GM13977 (cell line): Measurements from ENCODE around the gene MAD1L1.
"Not testable (repeated sequence)": the region's sequence is repeated elsewhere in the genome, so short reads cannot be mapped to it uniquely, and the experiment has no call there.

Source experiments
- DNase-seq: peaks from one replicate; pipeline ENCODE4 v3.0.0; 2012; ENCODE audit warnings: low spot score
- in situ Hi-C: fragments of 300-500 bp; cut with MboI; formaldehyde crosslinking; loops from one replicate; pipeline ENCODE4 v1.12.0; 2022; ENCODE audit warnings: low sequenced_read_pairs, low pct_unique_long_range_greater_than_20kb, mixed read lengths, inconsistent platforms; ENCODE audit not compliant: unreplicated experiment
- TF ChIP-seq, protein P1 (sequence below): IDR thresholded peaks from 2 replicates; pipeline ENCODE4 v1.5.1; 2012; ENCODE audit warnings: mild to moderate bottlenecking, control low read depth; ENCODE audit not compliant: insufficient read depth; ENCODE audit errors: extremely low read depth, missing control alignments

Gene MAD1L1

GRCh38 chr7:1863091-1863900 lies 369.4 kb downstream of the MAD1L1 start:
- in situ Hi-C loops = no loop called here
- no peak for DNase-seq
- TF ChIP-seq, protein P1, sequence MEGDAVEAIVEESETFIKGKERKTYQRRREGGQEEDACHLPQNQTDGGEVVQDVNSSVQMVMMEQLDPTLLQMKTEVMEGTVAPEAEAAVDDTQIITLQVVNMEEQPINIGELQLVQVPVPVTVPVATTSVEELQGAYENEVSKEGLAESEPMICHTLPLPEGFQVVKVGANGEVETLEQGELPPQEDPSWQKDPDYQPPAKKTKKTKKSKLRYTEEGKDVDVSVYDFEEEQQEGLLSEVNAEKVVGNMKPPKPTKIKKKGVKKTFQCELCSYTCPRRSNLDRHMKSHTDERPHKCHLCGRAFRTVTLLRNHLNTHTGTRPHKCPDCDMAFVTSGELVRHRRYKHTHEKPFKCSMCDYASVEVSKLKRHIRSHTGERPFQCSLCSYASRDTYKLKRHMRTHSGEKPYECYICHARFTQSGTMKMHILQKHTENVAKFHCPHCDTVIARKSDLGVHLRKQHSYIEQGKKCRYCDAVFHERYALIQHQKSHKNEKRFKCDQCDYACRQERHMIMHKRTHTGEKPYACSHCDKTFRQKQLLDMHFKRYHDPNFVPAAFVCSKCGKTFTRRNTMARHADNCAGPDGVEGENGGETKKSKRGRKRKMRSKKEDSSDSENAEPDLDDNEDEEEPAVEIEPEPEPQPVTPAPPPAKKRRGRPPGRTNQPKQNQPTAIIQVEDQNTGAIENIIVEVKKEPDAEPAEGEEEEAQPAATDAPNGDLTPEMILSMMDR = no peak

GRCh38 chr7:1862560-1862959 lies 370.2 kb downstream of the MAD1L1 start:
- DNase-seq = peak; percentile 65
- TF ChIP-seq, protein P1 = no peak
- in situ Hi-C loops = no loop called here

DNA sequence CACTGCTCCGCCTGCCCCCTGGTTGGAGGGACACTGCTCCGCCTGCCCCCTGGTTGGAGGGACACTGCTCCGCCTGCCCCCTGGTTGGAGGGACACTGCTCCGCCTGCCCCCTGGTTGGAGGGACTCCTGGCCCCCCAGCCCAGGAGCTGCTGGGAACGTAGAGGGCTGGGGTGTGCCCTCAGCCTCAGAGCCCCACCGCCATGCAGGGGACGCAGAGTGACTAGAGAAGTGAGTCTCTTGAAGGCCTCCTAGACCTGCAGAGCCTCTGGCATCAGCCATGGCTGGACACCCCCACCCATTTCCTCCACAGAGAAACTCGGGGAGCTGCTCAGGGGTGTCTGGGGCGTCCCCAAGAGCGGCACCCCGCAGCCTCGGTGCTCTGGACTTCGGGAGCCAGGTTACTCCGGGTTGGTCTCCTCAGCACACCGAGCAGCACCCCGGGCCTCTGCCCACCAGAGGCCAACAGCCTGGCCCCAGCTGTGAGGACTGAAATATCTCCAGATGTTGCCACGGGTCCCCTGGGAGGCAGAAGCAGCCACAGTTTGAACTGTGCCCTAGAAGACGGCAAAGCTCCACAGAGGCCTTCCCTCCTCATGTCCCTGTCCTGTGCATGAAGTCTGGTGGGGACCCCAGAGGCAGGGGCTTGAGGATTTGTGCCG lies 370.8 kb downstream of the MAD1L1 start:
- TF ChIP-seq, protein P1 = no peak
- in situ Hi-C loops = no loop called here
- no peak for DNase-seq

DNA sequence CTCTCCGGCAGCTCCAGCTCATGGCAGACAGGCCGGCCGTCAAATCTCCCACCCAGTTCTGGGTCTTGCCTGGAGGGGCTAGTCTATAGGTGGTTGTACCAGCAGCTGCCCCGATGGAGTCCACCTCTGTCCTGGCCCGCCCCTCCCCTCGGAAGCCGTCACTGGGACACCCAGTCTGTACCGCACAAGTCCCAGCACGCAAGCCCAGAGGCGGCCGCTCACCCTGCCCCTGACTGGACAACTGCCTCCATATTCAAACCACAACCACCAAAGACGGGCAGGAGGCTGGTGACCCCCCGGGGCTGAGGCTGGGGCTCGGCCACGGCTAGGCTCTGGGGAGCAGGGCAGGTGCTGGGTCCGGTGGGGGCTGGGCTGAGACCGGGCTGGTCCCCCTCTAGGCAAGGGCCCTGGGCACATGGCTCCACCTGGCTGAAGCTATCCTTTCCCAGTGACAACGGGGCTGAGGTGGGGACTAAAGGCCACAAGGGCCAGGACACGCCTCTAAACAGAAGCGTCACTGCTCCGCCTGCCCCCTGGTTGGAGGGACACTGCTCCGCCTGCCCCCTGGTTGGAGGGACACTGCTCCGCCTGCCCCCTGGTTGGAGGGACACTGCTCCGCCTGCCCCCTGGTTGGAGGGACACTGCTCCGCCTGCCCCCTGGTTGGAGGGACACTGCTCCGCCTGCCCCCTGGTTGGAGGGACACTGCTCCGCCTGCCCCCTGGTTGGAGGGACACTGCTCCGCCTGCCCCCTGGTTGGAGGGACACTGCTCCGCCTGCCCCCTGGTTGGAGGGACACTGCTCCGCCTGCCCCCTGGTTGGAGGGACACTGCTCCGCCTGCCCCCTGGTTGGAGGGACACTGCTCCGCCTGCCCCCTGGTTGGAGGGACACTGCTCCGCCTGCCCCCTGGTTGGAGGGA lies 371.6 kb downstream of the MAD1L1 start:
- DNase-seq, in situ Hi-C loops: not testable (repeated sequence)

- DNase-seq = no peak
- TF ChIP-seq, protein P1 = no peak
- in situ Hi-C loops = no loop called here
Measured at GRCh38 chr7:1859266-1860035, 373.3 kb downstream of the MAD1L1 start.

DNA sequence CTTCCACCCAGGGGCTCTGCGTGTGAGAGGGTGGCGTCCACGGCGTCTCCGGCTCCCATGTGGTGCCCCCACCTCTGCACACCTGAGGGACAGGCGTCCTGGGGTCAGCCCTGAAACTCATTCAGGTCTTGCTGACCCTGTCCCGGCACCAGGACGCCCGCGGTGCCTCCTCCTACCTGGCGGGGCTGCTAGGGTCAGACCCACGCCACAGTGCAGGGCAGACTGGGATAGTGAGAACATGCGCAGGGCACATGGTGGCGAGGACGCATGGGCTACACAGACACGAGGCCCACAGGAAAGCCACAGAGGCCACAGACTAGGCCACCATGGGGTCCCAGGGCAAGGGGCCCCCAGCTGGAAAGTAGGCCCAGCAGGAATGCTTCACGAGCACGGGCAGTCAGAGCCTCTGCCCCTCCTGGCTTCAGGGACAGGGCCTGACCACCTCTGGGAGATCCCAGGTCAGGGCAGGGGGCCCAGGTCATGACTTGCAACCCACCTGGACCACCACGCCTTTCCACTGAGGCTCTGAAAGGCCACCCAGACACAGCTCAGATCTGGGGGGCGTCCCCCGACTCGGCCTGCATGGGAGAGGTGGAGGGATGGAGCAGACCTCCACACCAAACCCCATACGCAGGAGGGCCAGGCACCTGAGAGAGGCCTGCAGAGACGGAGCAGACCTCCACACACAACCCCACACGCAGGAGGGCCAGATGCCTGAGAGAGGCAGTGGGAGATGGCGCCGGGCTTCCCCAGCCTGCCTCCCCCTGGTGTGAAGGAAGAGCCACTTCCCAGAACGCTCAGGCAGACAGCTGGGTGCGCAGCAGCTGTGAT lies 374.1 kb downstream of the MAD1L1 start:
- in situ Hi-C loops = no loop called here
- no peak for DNase-seq
- TF ChIP-seq, protein P1 = no peak
